ENCODE data around the gene CLRN2. TPM values are rescaled to one million over a fixed set of nuclear protein-coding genes. Genes with fewer than 3 reads are reported as not detected.

Gene CLRN2
- polyA plus RNA-seq, 1 donor from 2014 or later, result not detected

GRCh38 chr4:17482716-17483115 lies 32.2 kb upstream of the CLRN2 start:
- Histone ChIP-seq H3F3A (ENCODE audit: insufficient read depth, low read length, poor library complexity, severe bottlenecking) (no peaks in the 10 kb centered on the region), H3K36me3 (ENCODE audit: insufficient read depth, low read length) (no peaks in the 10 kb centered on the region), H2AFZ (ENCODE audit: low read depth, low read length) (no peak overlapping the region), H3K4me2 (ENCODE audit: low read length) (no peak overlapping the region), H3K9ac (ENCODE audit: low read length) (no peak overlapping the region), H3K4me3 (ENCODE audit: low read length) (no peak overlapping the region), H3K79me2 (replicated peaks; ENCODE audit: insufficient read depth, low read length) (no peaks in the 10 kb centered on the region), H4K20me1 (ENCODE audit: insufficient read depth) (no peaks in the 10 kb centered on the region), H3K9me3 (ENCODE audit: low read length) (peaks cover 6% of the 10 kb centered on the region), H3K27me3 (ENCODE audit: insufficient read depth, low read depth, low read length) (no peaks in the 10 kb centered on the region), H3K27ac (ENCODE audit: low read length) (no peak overlapping the region), H3K9me2 (ENCODE audit: insufficient read depth, low read length) (no peaks in the 10 kb centered on the region)
- no peak for TF ChIP-seq RAD21 (conservative IDR thresholded peaks at IDR 0.05)
- TF ChIP-seq POLR2AphosphoS5 (IDR thresholded peaks at IDR 0.05), result no peak
- TF ChIP-seq EZH2 (IDR thresholded peaks at IDR 0.05; ENCODE audit: borderline replicate concordance, insufficient read depth, low read length, poor library complexity, severe bottlenecking), result no peak
- TF ChIP-seq CTCF (IDR thresholded peaks at IDR 0.05; ENCODE audit: poor library complexity, severe bottlenecking), result no peak
- no peak for TF ChIP-seq EP300 (conservative IDR thresholded peaks at IDR 0.05; ENCODE audit: poor library complexity, severe bottlenecking)

DNA sequence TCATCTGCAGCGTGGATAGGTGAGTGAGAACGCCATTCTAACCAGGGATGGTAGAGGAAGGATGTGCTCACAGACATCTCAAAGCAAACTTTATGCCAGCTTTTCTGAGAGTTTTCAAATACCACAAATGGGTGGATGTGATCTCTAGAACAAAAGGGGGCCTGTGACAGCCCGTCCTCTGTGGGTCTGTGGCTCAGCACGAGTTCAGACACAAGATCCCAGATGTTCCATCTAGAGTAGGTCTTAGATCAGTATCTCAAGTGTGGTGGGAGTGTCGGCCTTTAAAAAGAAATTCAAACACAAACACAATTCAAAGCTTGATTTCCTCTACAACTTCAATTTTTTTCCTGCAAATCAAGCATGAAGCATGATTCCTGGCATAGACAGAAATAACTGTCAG lies 25.8 kb upstream of the CLRN2 start:
- Histone ChIP-seq H3K79me2 (replicated peaks; ENCODE audit: insufficient read depth, low read length) (no peaks in the 10 kb centered on the region), H3F3A (ENCODE audit: insufficient read depth, low read length, poor library complexity, severe bottlenecking) (no peaks in the 10 kb centered on the region), H3K27me3 (ENCODE audit: insufficient read depth, low read depth, low read length) (no peaks in the 10 kb centered on the region), H3K9me3 (ENCODE audit: low read length) (no peaks in the 10 kb centered on the region), H3K36me3 (ENCODE audit: insufficient read depth, low read length) (peaks cover 3% of the 10 kb centered on the region), H4K20me1 (ENCODE audit: insufficient read depth) (no peaks in the 10 kb centered on the region), H3K4me2 (ENCODE audit: low read length) (no peak overlapping the region), H3K9me2 (ENCODE audit: insufficient read depth, low read length) (no peaks in the 10 kb centered on the region), H3K9ac (ENCODE audit: low read length) (no peak overlapping the region), H2AFZ (ENCODE audit: low read depth, low read length) (no peak overlapping the region), H3K4me3 (ENCODE audit: low read length) (no peak overlapping the region), H3K27ac (ENCODE audit: low read length) (no peak overlapping the region)
- no peak for TF ChIP-seq POLR2AphosphoS5 (IDR thresholded peaks at IDR 0.05)
- no peak for TF ChIP-seq EZH2 (IDR thresholded peaks at IDR 0.05; ENCODE audit: borderline replicate concordance, insufficient read depth, low read length, poor library complexity, severe bottlenecking)
- TF ChIP-seq CTCF (IDR thresholded peaks at IDR 0.05; ENCODE audit: poor library complexity, severe bottlenecking), result no peak
- no peak for TF ChIP-seq MXI1 (conservative IDR thresholded peaks at IDR 0.05; ENCODE audit: poor library complexity, severe bottlenecking)
- no peak for TF ChIP-seq RAD21 (conservative IDR thresholded peaks at IDR 0.05)
- TF ChIP-seq EP300 (conservative IDR thresholded peaks at IDR 0.05; ENCODE audit: poor library complexity, severe bottlenecking), result no peak
- TF ChIP-seq TAF1 (IDR thresholded peaks at IDR 0.05; ENCODE audit: low read depth), result no peak
- no peak for TF ChIP-seq REST (IDR thresholded peaks at IDR 0.05; ENCODE audit: borderline replicate concordance)
- TF ChIP-seq SMC3 (conservative IDR thresholded peaks at IDR 0.05; ENCODE audit: poor library complexity), result no peak
